K562 (cell line): ENCODE measurements around the gene AGPAT3. TPM values are rescaled to one million over a fixed set of nuclear protein-coding genes. Genes with fewer than 3 reads are reported as not detected.

ENCODE experiments used
- CTBP1 ChIP-seq: fragments of 450-650 bp; IDR thresholded peaks from 2 replicates; pipeline ENCODE4 v1.6.1; 2016; ENCODE audit warnings: borderline replicate concordance
- CXXC5 ChIP-seq: fragments of 250-450 bp; sonication (Bioruptor Pico); IDR thresholded peaks from 2 replicates; pipeline ENCODE4 v1.8.0; 2022; ENCODE audit warnings: inconsistent platforms, mild to moderate bottlenecking, moderate library complexity
- GATAD2A ChIP-seq: fragments of 450-650 bp; IDR thresholded peaks from 2 replicates; pipeline ENCODE4 v1.6.1; 2017
- HMGXB4 ChIP-seq: sonication (generic); formaldehyde crosslinking; IDR thresholded peaks from 2 replicates; pipeline ENCODE4 v1.8.1; 2023; ENCODE audit warnings: mild to moderate bottlenecking, missing genetic modification reagents
- HOXB6 ChIP-seq: fragments of 250-450 bp; sonication (Bioruptor Pico); IDR thresholded peaks from 2 replicates; pipeline ENCODE4 v1.5.1; 2022; ENCODE audit warnings: mild to moderate bottlenecking, borderline replicate concordance
- KHSRP ChIP-seq: fragments of 450-650 bp; IDR thresholded peaks from 2 replicates; pipeline ENCODE4 v1.6.1; 2017
- KLF6 ChIP-seq: fragments of 250-450 bp; sonication (Bioruptor Pico); IDR thresholded peaks from 2 replicates; pipeline ENCODE4 v1.4.0; 2020; ENCODE audit warnings: mild to moderate bottlenecking, moderate library complexity, borderline replicate concordance
- MCM3 ChIP-seq: fragments of 450-650 bp; IDR thresholded peaks from 2 replicates; pipeline ENCODE4 v1.6.1; 2016
- NFIC ChIP-seq: fragments of 450-650 bp; IDR thresholded peaks from 2 replicates; pipeline ENCODE4 v1.6.1; 2017; ENCODE audit warnings: mild to moderate bottlenecking, inconsistent platforms
- PHF20 ChIP-seq: fragments of 450-650 bp; IDR thresholded peaks from 2 replicates; pipeline ENCODE4 v1.6.1; 2018; ENCODE audit not compliant: partially characterized antibody
- POLR2AphosphoS5 ChIP-seq: IDR thresholded peaks from 2 replicates; pipeline ENCODE4 v1.6.1; 2011; ENCODE audit warnings: mild to moderate bottlenecking, low read depth, low read length, moderate library complexity; ENCODE audit not compliant: control insufficient read depth, insufficient read depth
- SAP30 ChIP-seq: fragments of 200-600 bp; sonication (generic); IDR thresholded peaks from 2 replicates; pipeline ENCODE4 v1.6.1; 2012; ENCODE audit warnings: borderline replicate concordance, low read depth, mild to moderate bottlenecking, moderate library complexity, low read length, control low read depth, inconsistent platforms; ENCODE audit not compliant: insufficient read depth, poor library complexity, severe bottlenecking
- SOX6 ChIP-seq: fragments of 450-650 bp; IDR thresholded peaks from 2 replicates; pipeline ENCODE4 v1.6.1; 2014; ENCODE audit warnings: mild to moderate bottlenecking
- SREBF1 ChIP-seq: fragments of 150-350 bp; IDR thresholded peaks from 2 replicates; pipeline ENCODE4 v1.6.1; 2014; ENCODE audit warnings: antibody characterized with exemption, low read depth, low read length, borderline replicate concordance
- STAG1 ChIP-seq: sonication (generic); formaldehyde crosslinking; IDR thresholded peaks from 2 replicates; pipeline ENCODE4 v1.5.0; 2020; ENCODE audit warnings: missing genetic modification reagents, borderline replicate concordance
- TARDBP ChIP-seq: fragments of 450-650 bp; IDR thresholded peaks from 2 replicates; pipeline ENCODE4 v1.6.1; 2016
- TCF3 ChIP-seq: sonication (generic); formaldehyde crosslinking; IDR thresholded peaks from 2 replicates; pipeline ENCODE4 v1.4.0; 2020; ENCODE audit warnings: mild to moderate bottlenecking, missing genetic modification reagents
- ZBTB12 ChIP-seq: fragments of 250-450 bp; sonication (Bioruptor Pico); IDR thresholded peaks from 2 replicates; pipeline ENCODE4 v1.4.0; 2020
- ZNF3 ChIP-seq: fragments of 250-450 bp; sonication (Bioruptor Pico); IDR thresholded peaks from 2 replicates; pipeline ENCODE4 v1.5.0; 2021; ENCODE audit warnings: mild to moderate bottlenecking, moderate library complexity
- ZNF507 ChIP-seq: conservative IDR thresholded peaks from 2 replicates; pipeline ENCODE4 v1.6.1; 2017; ENCODE audit warnings: missing genetic modification characterization, missing compliant biosample characterization
- ZNF668 ChIP-seq: fragments of 250-450 bp; sonication (Bioruptor Pico); IDR thresholded peaks from 2 replicates; pipeline ENCODE4 v1.8.0; 2022; ENCODE audit warnings: mild to moderate bottlenecking, inconsistent platforms
- polyA plus RNA-seq, 8 experiments: library from polyadenylated mRNA; depleted of rRNA in 4 of 8; stranded (reverse) in 5 of 8; unstranded in 3 of 8; fragments of >200 nt; fragmentation: Nextera tagmentation in 2 of 8; fragmentation: Illumina TruSeq in 1 of 8; extraction: Ambion mirVana in 2 of 8; extraction: Trizol in 1 of 8; gene quantifications; 2 replicates each; pipeline versions ENCODE4 v1.2.1 to v1.2.3, GENCODE V29; 2011 to 2014; ENCODE audit warnings: inconsistent platforms in 1 of 8, missing spikeins in 1 of 8
- total RNA-seq, 7 experiments: library from RNA; depleted of rRNA in 6 of 7; stranded (reverse); fragments of >200 nt in 6 of 7; fragmentation: Illumina TruSeq in 2 of 7; extraction: Trizol in 2 of 7; gene quantifications; 2 replicates each; pipeline versions ENCODE4 v1.2.1 to v1.2.3, GENCODE V29; 2011 to 2021; ENCODE audit warnings: low replicate concordance in 1 of 7
- TF ChIP-seq, protein P1 (sequence below): sonication (generic); formaldehyde crosslinking; IDR thresholded peaks from 2 replicates; pipeline ENCODE4 v1.8.1; 2023; ENCODE audit warnings: missing genetic modification reagents, mild to moderate bottlenecking, borderline replicate concordance

AGPAT3 gene
- total and polyA plus RNA-seq, 9 of the 15 experiments (the other 6 are each of a cell fraction or from before 2014, with no cell fraction given), result 1.5 to 88.4 (median 35.7) TPM

DNA sequence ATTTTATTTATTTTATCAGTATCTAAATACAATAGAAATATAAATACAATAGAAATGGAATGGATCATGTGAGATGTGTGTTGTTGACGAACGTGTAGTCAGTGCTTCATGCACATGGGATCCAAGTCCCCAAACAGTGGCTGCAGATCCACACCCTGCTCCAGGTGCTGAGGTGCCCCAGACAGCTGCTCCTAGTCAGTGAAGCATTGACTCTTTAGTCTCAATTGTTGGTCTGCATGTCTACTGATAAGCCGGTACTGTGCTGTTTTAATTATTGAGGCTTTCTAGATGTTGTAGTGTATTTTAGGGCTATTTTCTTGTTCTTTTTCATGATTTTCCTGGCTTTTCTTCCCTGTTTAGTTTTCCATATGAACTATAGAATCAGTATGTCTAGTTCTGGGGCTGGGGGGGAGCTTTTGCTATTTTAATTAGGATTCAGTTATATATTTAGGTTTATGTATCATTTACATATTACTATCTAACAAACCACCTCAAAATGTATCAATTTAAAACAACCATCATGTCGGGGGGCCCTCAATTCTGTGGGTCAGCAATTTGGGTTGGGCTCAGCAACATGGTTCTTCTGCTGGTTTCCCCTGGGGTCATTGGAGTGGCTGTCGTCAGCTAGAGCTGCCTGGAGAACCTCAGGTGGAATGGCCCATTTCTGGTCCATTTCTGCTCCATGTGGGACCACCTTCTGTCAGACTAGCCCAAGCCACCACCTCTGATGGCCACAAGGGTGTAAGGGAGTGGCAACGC is 83.9 kb downstream of the AGPAT3 start (continued):
- TF ChIP-seq HMGXB4 (CRISPR knock-in tag) (no peak), CTBP1 (no peak), MCM3 (no peak), GATAD2A (no peak), KHSRP (no peak), TARDBP (no peak), HOXB6 (CRISPR knock-in tag) (no peak), POLR2AphosphoS5 (peak; percentile 53; the same call in 1 of the 2 replicates), ZBTB12 (CRISPR knock-in tag) (no peak), KLF6 (CRISPR knock-in tag) (no peak), PHF20 (no peak), CXXC5 (CRISPR knock-in tag) (0 out of 2 replicates have a peak, but pooled peaks have one; percentile 7), TCF3 (CRISPR knock-in tag) (peak; percentile 83), ZNF668 (CRISPR knock-in tag) (no peak), NFIC (peak; percentile 40; the same call in 1 of the 2 replicates), ZNF3 (CRISPR knock-in tag) (no peak), SREBF1 (no peak), STAG1 (CRISPR knock-in tag) (no peak), SOX6 (peak; percentile 56; the same call in 1 of the 2 replicates), ZNF507 (tag) (no peak), SAP30 (no peak)
- TF ChIP-seq, protein P1, sequence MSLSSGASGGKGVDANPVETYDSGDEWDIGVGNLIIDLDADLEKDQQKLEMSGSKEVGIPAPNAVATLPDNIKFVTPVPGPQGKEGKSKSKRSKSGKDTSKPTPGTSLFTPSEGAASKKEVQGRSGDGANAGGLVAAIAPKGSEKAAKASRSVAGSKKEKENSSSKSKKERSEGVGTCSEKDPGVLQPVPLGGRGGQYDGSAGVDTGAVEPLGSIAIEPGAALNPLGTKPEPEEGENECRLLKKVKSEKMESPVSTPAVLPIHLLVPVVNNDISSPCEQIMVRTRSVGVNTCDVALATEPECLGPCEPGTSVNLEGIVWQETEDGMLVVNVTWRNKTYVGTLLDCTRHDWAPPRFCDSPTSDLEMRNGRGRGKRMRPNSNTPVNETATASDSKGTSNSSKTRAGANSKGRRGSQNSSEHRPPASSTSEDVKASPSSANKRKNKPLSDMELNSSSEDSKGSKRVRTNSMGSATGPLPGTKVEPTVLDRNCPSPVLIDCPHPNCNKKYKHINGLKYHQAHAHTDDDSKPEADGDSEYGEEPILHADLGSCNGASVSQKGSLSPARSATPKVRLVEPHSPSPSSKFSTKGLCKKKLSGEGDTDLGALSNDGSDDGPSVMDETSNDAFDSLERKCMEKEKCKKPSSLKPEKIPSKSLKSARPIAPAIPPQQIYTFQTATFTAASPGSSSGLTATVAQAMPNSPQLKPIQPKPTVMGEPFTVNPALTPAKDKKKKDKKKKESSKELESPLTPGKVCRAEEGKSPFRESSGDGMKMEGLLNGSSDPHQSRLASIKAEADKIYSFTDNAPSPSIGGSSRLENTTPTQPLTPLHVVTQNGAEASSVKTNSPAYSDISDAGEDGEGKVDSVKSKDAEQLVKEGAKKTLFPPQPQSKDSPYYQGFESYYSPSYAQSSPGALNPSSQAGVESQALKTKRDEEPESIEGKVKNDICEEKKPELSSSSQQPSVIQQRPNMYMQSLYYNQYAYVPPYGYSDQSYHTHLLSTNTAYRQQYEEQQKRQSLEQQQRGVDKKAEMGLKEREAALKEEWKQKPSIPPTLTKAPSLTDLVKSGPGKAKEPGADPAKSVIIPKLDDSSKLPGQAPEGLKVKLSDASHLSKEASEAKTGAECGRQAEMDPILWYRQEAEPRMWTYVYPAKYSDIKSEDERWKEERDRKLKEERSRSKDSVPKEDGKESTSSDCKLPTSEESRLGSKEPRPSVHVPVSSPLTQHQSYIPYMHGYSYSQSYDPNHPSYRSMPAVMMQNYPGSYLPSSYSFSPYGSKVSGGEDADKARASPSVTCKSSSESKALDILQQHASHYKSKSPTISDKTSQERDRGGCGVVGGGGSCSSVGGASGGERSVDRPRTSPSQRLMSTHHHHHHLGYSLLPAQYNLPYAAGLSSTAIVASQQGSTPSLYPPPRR (CRISPR knock-in tag), result no peak
